ENCODE results near the gene HOOK1.

DNA sequence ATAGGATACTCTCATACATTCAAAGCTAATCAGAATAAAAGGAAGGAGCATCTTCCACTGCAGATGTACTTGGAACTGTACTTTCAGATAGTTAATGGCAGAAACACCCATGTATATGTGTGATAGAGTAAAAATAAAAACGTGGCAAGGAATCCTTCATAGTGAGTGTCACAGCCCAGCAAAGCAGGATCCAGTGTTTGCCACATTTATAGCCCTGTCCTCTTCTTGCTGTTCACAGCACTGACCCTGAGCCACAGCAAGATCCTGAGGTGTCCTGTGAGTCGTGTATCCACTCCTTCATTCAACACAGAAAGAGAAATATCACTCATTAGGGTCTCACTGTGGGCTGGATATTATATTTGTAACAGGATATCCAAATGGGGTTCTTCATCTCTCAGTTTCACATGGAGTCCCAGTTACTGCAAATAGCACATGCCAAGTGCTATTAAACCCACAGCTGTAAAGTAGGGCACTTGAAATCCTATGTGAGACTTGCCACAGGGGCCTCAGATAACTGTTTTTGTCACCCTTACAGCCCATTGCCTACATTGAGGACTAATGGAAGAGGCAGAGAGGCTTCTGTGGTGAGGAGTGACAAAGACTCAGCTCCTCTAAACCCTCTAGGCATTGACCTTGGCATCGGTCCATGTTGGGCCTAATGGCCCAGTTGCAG, 70.5 kb downstream of the HOOK1 start:
- TF ChIP-seq, protein P1, sequence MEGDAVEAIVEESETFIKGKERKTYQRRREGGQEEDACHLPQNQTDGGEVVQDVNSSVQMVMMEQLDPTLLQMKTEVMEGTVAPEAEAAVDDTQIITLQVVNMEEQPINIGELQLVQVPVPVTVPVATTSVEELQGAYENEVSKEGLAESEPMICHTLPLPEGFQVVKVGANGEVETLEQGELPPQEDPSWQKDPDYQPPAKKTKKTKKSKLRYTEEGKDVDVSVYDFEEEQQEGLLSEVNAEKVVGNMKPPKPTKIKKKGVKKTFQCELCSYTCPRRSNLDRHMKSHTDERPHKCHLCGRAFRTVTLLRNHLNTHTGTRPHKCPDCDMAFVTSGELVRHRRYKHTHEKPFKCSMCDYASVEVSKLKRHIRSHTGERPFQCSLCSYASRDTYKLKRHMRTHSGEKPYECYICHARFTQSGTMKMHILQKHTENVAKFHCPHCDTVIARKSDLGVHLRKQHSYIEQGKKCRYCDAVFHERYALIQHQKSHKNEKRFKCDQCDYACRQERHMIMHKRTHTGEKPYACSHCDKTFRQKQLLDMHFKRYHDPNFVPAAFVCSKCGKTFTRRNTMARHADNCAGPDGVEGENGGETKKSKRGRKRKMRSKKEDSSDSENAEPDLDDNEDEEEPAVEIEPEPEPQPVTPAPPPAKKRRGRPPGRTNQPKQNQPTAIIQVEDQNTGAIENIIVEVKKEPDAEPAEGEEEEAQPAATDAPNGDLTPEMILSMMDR (IDR thresholded peaks at IDR 0.05), result no peak
- TF ChIP-seq POLR2A (IDR thresholded peaks at IDR 0.05), result no peak
- no peak for TF ChIP-seq POLR2AphosphoS5 (IDR thresholded peaks at IDR 0.05)
